HL-60 (cell line): Measurements from ENCODE around the gene CCDC198.

ENCODE experiments used
- GABPA ChIP-seq: IDR thresholded peaks from 2 replicates; pipeline ENCODE4 v1.6.1; 2012; ENCODE audit warnings: low read depth
- POLR2AphosphoS5 ChIP-seq: IDR thresholded peaks from 2 replicates; pipeline ENCODE4 v1.6.1; 2012; ENCODE audit warnings: low read depth
- SPI1 ChIP-seq: IDR thresholded peaks from 2 replicates; pipeline ENCODE4 v1.6.1; 2012; ENCODE audit warnings: low read depth, mild to moderate bottlenecking, borderline replicate concordance
- TF ChIP-seq, protein P1 (sequence below): IDR thresholded peaks from one replicate; pipeline ENCODE4 v1.5.1; 2011; ENCODE audit warnings: low read length, control low read depth, inconsistent platforms; ENCODE audit not compliant: insufficient read depth
- TF ChIP-seq, protein P2 (sequence below): IDR thresholded peaks from 2 replicates; pipeline ENCODE4 v1.6.1; 2012; ENCODE audit warnings: low read depth; ENCODE audit not compliant: insufficient replicate concordance

DNA sequence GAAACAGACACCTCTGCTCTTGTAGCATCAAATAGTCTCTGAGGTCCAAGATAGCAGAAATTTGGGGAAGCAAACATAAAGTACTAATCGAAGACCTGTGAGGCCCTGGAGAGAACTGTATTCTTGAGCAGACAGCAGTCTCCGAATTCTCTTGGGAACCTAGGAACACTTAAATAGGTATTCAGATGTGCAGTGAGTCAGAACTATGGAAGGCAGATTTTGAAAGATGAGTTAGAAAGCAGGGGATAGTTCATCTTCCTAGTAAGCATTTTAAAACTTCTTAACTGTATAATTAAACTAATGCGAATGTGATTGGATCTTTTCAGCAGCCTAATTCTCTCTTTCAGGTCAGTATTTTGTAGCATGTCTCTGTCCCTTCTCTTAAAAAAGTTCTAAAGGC is 72.7 kb downstream of the CCDC198 start:
- TF ChIP-seq, protein P1, sequence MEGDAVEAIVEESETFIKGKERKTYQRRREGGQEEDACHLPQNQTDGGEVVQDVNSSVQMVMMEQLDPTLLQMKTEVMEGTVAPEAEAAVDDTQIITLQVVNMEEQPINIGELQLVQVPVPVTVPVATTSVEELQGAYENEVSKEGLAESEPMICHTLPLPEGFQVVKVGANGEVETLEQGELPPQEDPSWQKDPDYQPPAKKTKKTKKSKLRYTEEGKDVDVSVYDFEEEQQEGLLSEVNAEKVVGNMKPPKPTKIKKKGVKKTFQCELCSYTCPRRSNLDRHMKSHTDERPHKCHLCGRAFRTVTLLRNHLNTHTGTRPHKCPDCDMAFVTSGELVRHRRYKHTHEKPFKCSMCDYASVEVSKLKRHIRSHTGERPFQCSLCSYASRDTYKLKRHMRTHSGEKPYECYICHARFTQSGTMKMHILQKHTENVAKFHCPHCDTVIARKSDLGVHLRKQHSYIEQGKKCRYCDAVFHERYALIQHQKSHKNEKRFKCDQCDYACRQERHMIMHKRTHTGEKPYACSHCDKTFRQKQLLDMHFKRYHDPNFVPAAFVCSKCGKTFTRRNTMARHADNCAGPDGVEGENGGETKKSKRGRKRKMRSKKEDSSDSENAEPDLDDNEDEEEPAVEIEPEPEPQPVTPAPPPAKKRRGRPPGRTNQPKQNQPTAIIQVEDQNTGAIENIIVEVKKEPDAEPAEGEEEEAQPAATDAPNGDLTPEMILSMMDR, result no peak
- TF ChIP-seq POLR2AphosphoS5 (no peak), SPI1 (no peak), GABPA (no peak)
- TF ChIP-seq, protein P2, sequence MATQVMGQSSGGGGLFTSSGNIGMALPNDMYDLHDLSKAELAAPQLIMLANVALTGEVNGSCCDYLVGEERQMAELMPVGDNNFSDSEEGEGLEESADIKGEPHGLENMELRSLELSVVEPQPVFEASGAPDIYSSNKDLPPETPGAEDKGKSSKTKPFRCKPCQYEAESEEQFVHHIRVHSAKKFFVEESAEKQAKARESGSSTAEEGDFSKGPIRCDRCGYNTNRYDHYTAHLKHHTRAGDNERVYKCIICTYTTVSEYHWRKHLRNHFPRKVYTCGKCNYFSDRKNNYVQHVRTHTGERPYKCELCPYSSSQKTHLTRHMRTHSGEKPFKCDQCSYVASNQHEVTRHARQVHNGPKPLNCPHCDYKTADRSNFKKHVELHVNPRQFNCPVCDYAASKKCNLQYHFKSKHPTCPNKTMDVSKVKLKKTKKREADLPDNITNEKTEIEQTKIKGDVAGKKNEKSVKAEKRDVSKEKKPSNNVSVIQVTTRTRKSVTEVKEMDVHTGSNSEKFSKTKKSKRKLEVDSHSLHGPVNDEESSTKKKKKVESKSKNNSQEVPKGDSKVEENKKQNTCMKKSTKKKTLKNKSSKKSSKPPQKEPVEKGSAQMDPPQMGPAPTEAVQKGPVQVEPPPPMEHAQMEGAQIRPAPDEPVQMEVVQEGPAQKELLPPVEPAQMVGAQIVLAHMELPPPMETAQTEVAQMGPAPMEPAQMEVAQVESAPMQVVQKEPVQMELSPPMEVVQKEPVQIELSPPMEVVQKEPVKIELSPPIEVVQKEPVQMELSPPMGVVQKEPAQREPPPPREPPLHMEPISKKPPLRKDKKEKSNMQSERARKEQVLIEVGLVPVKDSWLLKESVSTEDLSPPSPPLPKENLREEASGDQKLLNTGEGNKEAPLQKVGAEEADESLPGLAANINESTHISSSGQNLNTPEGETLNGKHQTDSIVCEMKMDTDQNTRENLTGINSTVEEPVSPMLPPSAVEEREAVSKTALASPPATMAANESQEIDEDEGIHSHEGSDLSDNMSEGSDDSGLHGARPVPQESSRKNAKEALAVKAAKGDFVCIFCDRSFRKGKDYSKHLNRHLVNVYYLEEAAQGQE, result no peak
